GM12801 (cell line): ENCODE results near the gene BMAL2.

ENCODE experiments used
- CTCF ChIP-seq: IDR thresholded peaks from one replicate; pipeline ENCODE4 v1.5.1; 2011; ENCODE audit warnings: control low read depth; ENCODE audit not compliant: insufficient read length; ENCODE audit errors: extremely low read depth

The BMAL2 gene

GRCh38 chr12:27332714-27333402 lies at the start of gene BMAL2:
Gene BMAL2, plus strand, starts transcription at chr12:27332836. Its CDS starts 237 bp downstream, at chr12:27333073.
- TF ChIP-seq CTCF: no peak

GRCh38 chr12:27284021-27284420 lies 48.6 kb upstream of the BMAL2 start:
- no peak for TF ChIP-seq CTCF

- no peak for TF ChIP-seq CTCF
These were observed 47.9 kb upstream of the BMAL2 start for GRCh38 chr12:27284751-27285150.

- TF ChIP-seq CTCF: no peak
These were observed 47.2 kb upstream of the BMAL2 start for GRCh38 chr12:27285403-27285802.

- TF ChIP-seq CTCF: no peak
These were observed 43.2 kb upstream of the BMAL2 start for GRCh38 chr12:27289414-27289813.

- TF ChIP-seq CTCF: no peak
These were observed 42.0 kb upstream of the BMAL2 start for GRCh38 chr12:27290501-27291168.

GRCh38 chr12:27291862-27292261 lies 40.8 kb upstream of the BMAL2 start:
- TF ChIP-seq CTCF: no peak
